ENCODE measurements around the gene ALOX15B. TPM values are rescaled to one million over a fixed set of nuclear protein-coding genes. Genes with fewer than 3 reads are reported as not detected.
A peak's percentile ranks its signal among the peaks of the same experiment; 100 is the strongest.
"Not testable (repeated sequence)": the region's sequence is repeated elsewhere in the genome, so short reads cannot be mapped to it uniquely, and the experiment has no call there.

Gene ALOX15B
- total and polyA plus RNA-seq, 2 experiments from 2014 or later, result 5.7 to 26.1 TPM

- Histone ChIP-seq H3K4me3 (no peak overlapping the region), H3K27me3 (peaks cover 25% of the 10 kb centered on the region), H3K79me2 (no peaks in the 10 kb centered on the region), H3K36me3 (replicated peaks; ENCODE audit: insufficient read depth, low read depth) (no peaks in the 10 kb centered on the region), H4K20me1 (ENCODE audit: insufficient read depth, poor library complexity, severe bottlenecking) (no peaks in the 10 kb centered on the region), H2AFZ (no peak overlapping the region), H3K27ac (no peak overlapping the region), H3K4me1 (ENCODE audit: insufficient read depth) (peaks cover 29% of the 10 kb centered on the region), H3K9me2 (replicated peaks; ENCODE audit: insufficient read depth) (no peaks in the 10 kb centered on the region), H3K4me2 (peak overlapping the region; percentile 69), H3K9me3 (ENCODE audit: low read depth) (no peaks in the 10 kb centered on the region)
- TF ChIP-seq EZH2phosphoT487 (IDR thresholded peaks at IDR 0.05; ENCODE audit: low read depth, severe bottlenecking, unreplicated experiment), result no peak
- TF ChIP-seq EZH2 (IDR thresholded peaks at IDR 0.05; ENCODE audit: borderline replicate concordance), result no peak
- TF ChIP-seq CTCF (IDR thresholded peaks at IDR 0.05; ENCODE audit: poor library complexity), result peak; percentile 73
- WGBS (ENCODE audit: low lambda C conversion rate, missing lambda C conversion rate), result 9% methylated on average over 10 of the region's 10 CpGs
- DNase-seq (ENCODE audit: low spot score), result peak; percentile 87
Measured at GRCh38 chr17:8060274-8060673, 21.4 kb downstream of the ALOX15B start.

- Histone ChIP-seq H3K4me2 (peak overlapping the region; percentile 73), H3K27me3 (peaks cover 25% of the 10 kb centered on the region), H3K4me1 (ENCODE audit: insufficient read depth) (peaks cover 15% of the 10 kb centered on the region)
- not testable (repeated sequence) for H3K27ac ChIP-seq; DNase-seq (ENCODE audit: low spot score); H3K79me2 ChIP-seq; H3K9me2 ChIP-seq (replicated peaks; ENCODE audit: insufficient read depth); H4K20me1 ChIP-seq (ENCODE audit: insufficient read depth, poor library complexity, severe bottlenecking); H3K9me3 ChIP-seq (ENCODE audit: low read depth); H3K4me3 ChIP-seq; H3K36me3 ChIP-seq (replicated peaks; ENCODE audit: insufficient read depth, low read depth); H2AFZ ChIP-seq
- WGBS (ENCODE audit: low lambda C conversion rate, missing lambda C conversion rate), result 41% methylated on average over 8 of the region's 8 CpGs
Measured at GRCh38 chr17:8061851-8062250, 23.0 kb downstream of the ALOX15B start.

- no peak overlapping the region for H3K4me3 ChIP-seq
- peaks cover 25% of the 10 kb centered on the region for H3K27me3 ChIP-seq
Measured at GRCh38 chr17:8062435-8062806, 23.6 kb downstream of the ALOX15B start.

GRCh38 chr17:8062807-8063483 is 24.1 kb downstream of the ALOX15B start:
- peak overlapping the region; percentile 32 for H2AFZ ChIP-seq
- H3K4me1 ChIP-seq (ENCODE audit: insufficient read depth), result peaks cover 8% of the 10 kb centered on the region
- H3K27ac ChIP-seq, result peak overlapping the region; percentile 33
- no peak for DNase-seq (ENCODE audit: low spot score)
- WGBS (ENCODE audit: low lambda C conversion rate, missing lambda C conversion rate), result 20% methylated on average over 15 of the region's 15 CpGs
- H3K36me3 ChIP-seq (replicated peaks; ENCODE audit: insufficient read depth, low read depth), result no peaks in the 10 kb centered on the region
- H3K4me3 ChIP-seq, result peak overlapping the region; percentile 6
- peak overlapping the region; percentile 73 for H3K4me2 ChIP-seq
- H3K79me2 ChIP-seq, result no peaks in the 10 kb centered on the region
- H3K9me2 ChIP-seq (replicated peaks; ENCODE audit: insufficient read depth), result no peaks in the 10 kb centered on the region
- H4K20me1 ChIP-seq (ENCODE audit: insufficient read depth, poor library complexity, severe bottlenecking), result no peaks in the 10 kb centered on the region
- H3K27me3 ChIP-seq, result peaks cover 25% of the 10 kb centered on the region
- TF ChIP-seq EZH2phosphoT487 (IDR thresholded peaks at IDR 0.05; ENCODE audit: low read depth, severe bottlenecking, unreplicated experiment) (no peak), EZH2 (IDR thresholded peaks at IDR 0.05; ENCODE audit: borderline replicate concordance) (peak; percentile 8), CTCF (IDR thresholded peaks at IDR 0.05; ENCODE audit: poor library complexity) (no peak)
- no peaks in the 10 kb centered on the region for H3K9me3 ChIP-seq (ENCODE audit: low read depth)

More at GRCh38 chr17:8062435-8062806, 23.6 kb downstream of the ALOX15B start:
- Histone ChIP-seq H3K4me2 (peak overlapping the region; percentile 73), H3K27ac (peak overlapping the region; percentile 33), H3K4me1 (ENCODE audit: insufficient read depth) (peaks cover 10% of the 10 kb centered on the region), H3K9me2 (replicated peaks; ENCODE audit: insufficient read depth) (no peaks in the 10 kb centered on the region), H2AFZ (peak overlapping the region; percentile 32), H3K79me2 (no peaks in the 10 kb centered on the region), H3K36me3 (replicated peaks; ENCODE audit: insufficient read depth, low read depth) (no peaks in the 10 kb centered on the region), H4K20me1 (ENCODE audit: insufficient read depth, poor library complexity, severe bottlenecking) (no peaks in the 10 kb centered on the region), H3K9me3 (ENCODE audit: low read depth) (no peaks in the 10 kb centered on the region)
- no peak for DNase-seq (ENCODE audit: low spot score)
- WGBS (ENCODE audit: low lambda C conversion rate, missing lambda C conversion rate), result 15% methylated on average over 8 of the region's 8 CpGs
- TF ChIP-seq EZH2 (IDR thresholded peaks at IDR 0.05; ENCODE audit: borderline replicate concordance) (peak; percentile 15), EZH2phosphoT487 (IDR thresholded peaks at IDR 0.05; ENCODE audit: low read depth, severe bottlenecking, unreplicated experiment) (no peak)

Data from hepatocyte (in vitro differentiated cells).